Measurements from ENCODE around the gene EPGN.

EPGN gene

DNA sequence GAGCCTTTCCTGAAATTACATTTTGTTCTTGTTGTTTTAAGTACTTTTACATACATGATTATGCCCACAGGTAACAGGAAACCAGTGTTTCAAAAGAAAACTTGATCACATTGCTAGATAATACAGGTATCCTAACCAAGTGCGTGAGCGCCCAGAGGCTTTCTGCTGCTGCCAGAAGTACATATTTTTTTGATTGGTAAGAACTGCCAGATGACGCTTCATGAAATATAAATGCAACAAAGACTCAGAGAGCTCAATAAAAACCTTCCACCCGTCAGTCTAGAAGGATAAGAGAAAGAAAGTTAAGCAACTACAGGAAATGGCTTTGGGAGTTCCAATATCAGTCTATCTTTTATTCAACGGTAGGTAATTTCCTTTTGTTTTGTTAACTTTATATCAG, at the start of gene EPGN:
TSS of gene EPGN (plus strand) at position 256 of the 400 bp plus-strand sequence. CDS start at position 320, 64 bp downstream.
- DNase-seq (no peak), ATAC-seq (ENCODE audit: insufficient read depth, low read depth) (no peak)
- Histone ChIP-seq H3K4me1 (ENCODE audit: insufficient read depth, low read length) (no peaks in the 10 kb centered on the region), H3K79me2 (ENCODE audit: insufficient read depth, low read length) (no peaks in the 10 kb centered on the region), H4K20me1 (ENCODE audit: insufficient read depth, low read length) (no peaks in the 10 kb centered on the region), H3K9ac (ENCODE audit: low read depth, low read length) (no peak within 1 kb of the TSS), H3K27me3 (ENCODE audit: insufficient read depth, low read length, poor library complexity) (no peaks in the 10 kb centered on the region), H3K4me3 (ENCODE audit: low read depth in 1 of 2, low read length in 2 of 2) (no peak within 1 kb of the TSS), H3K9me3 (ENCODE audit: insufficient read depth, low read length, severe bottlenecking) (no peaks in the 10 kb centered on the region), H3K27ac (ENCODE audit: low read length) (no peak within 1 kb of the TSS), H3K36me3 (ENCODE audit: insufficient read depth, low read length) (no peaks in the 10 kb centered on the region), H2AFZ (ENCODE audit: low read depth, low read length) (no peak within 1 kb of the TSS), H3K4me2 (ENCODE audit: insufficient read depth, low read length) (no peak within 1 kb of the TSS)
- TF ChIP-seq, protein P1, sequence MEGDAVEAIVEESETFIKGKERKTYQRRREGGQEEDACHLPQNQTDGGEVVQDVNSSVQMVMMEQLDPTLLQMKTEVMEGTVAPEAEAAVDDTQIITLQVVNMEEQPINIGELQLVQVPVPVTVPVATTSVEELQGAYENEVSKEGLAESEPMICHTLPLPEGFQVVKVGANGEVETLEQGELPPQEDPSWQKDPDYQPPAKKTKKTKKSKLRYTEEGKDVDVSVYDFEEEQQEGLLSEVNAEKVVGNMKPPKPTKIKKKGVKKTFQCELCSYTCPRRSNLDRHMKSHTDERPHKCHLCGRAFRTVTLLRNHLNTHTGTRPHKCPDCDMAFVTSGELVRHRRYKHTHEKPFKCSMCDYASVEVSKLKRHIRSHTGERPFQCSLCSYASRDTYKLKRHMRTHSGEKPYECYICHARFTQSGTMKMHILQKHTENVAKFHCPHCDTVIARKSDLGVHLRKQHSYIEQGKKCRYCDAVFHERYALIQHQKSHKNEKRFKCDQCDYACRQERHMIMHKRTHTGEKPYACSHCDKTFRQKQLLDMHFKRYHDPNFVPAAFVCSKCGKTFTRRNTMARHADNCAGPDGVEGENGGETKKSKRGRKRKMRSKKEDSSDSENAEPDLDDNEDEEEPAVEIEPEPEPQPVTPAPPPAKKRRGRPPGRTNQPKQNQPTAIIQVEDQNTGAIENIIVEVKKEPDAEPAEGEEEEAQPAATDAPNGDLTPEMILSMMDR (IDR thresholded peaks at IDR 0.05; ENCODE audit: borderline replicate concordance, extremely low read depth, low read length, poor library complexity, severe bottlenecking): no peak
- no peak for TF ChIP-seq EZH2 (IDR thresholded peaks at IDR 0.05; ENCODE audit: borderline replicate concordance, low read depth, low read length, severe bottlenecking)

DNA sequence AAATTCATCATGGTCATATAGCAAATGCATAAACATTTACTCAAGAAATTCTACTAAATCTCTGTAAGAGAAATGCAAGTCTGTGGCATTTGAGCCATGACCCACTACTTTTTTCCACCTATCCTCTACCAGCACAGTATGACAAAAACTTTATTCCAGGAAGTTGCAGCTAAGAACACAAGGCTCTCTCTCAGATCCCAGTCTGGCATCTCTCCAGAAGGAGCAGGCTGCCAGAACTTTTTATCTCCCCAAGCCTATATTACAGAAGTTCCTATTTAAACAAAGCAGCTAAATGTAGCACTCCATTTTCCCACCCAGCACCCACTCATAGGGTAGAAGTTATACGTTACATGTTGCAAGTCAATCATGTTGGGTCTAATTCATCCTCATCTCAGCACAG, 49.3 kb upstream of the EPGN start:
- no peak overlapping the region for H3K4me3 ChIP-seq (ENCODE audit: low read depth in 1 of 2, low read length in 2 of 2)
- H2AFZ ChIP-seq (ENCODE audit: low read depth, low read length): no peak overlapping the region

GRCh38 chr4:74260036-74260435, 48.2 kb upstream of the EPGN start:
- Histone ChIP-seq H3K27ac (ENCODE audit: low read length) (no peak overlapping the region), H3K4me2 (ENCODE audit: insufficient read depth, low read length) (no peak overlapping the region), H2AFZ (ENCODE audit: low read depth, low read length) (no peak overlapping the region), H3K36me3 (ENCODE audit: insufficient read depth, low read length) (no peaks in the 10 kb centered on the region), H3K9ac (ENCODE audit: low read depth, low read length) (no peak overlapping the region), H3K27me3 (ENCODE audit: insufficient read depth, low read length, poor library complexity) (no peaks in the 10 kb centered on the region), H3K4me1 (ENCODE audit: insufficient read depth, low read length) (no peaks in the 10 kb centered on the region), H4K20me1 (ENCODE audit: insufficient read depth, low read length) (no peaks in the 10 kb centered on the region), H3K4me3 (ENCODE audit: low read depth in 1 of 2, low read length in 2 of 2) (no peak overlapping the region), H3K79me2 (ENCODE audit: insufficient read depth, low read length) (no peaks in the 10 kb centered on the region), H3K9me3 (ENCODE audit: insufficient read depth, low read length, severe bottlenecking) (no peaks in the 10 kb centered on the region)
- DNase-seq (no peak), ATAC-seq (ENCODE audit: insufficient read depth, low read depth) (no peak)
- TF ChIP-seq, protein P1 (IDR thresholded peaks at IDR 0.05; ENCODE audit: borderline replicate concordance, extremely low read depth, low read length, poor library complexity, severe bottlenecking): no peak
- no peak for TF ChIP-seq EZH2 (IDR thresholded peaks at IDR 0.05; ENCODE audit: borderline replicate concordance, low read depth, low read length, severe bottlenecking)

More for the DNA sequence above, 49.3 kb upstream of the EPGN start:
- Histone ChIP-seq H3K9ac (ENCODE audit: low read depth, low read length) (no peak overlapping the region), H3K79me2 (ENCODE audit: insufficient read depth, low read length) (no peaks in the 10 kb centered on the region), H3K9me3 (ENCODE audit: insufficient read depth, low read length, severe bottlenecking) (peaks cover under 1% of the 10 kb centered on the region), H4K20me1 (ENCODE audit: insufficient read depth, low read length) (no peaks in the 10 kb centered on the region), H3K4me1 (ENCODE audit: insufficient read depth, low read length) (no peaks in the 10 kb centered on the region), H3K27me3 (ENCODE audit: insufficient read depth, low read length, poor library complexity) (no peaks in the 10 kb centered on the region), H3K27ac (ENCODE audit: low read length) (no peak overlapping the region), H3K4me2 (ENCODE audit: insufficient read depth, low read length) (no peak overlapping the region), H3K36me3 (ENCODE audit: insufficient read depth, low read length) (no peaks in the 10 kb centered on the region)
- ATAC-seq (ENCODE audit: insufficient read depth, low read depth) (no peak), DNase-seq (no peak)
- TF ChIP-seq, protein P1 (IDR thresholded peaks at IDR 0.05; ENCODE audit: borderline replicate concordance, extremely low read depth, low read length, poor library complexity, severe bottlenecking): no peak
- TF ChIP-seq EZH2 (IDR thresholded peaks at IDR 0.05; ENCODE audit: borderline replicate concordance, low read depth, low read length, severe bottlenecking): no peak

- Histone ChIP-seq H3K4me1 (ENCODE audit: insufficient read depth, low read length) (no peaks in the 10 kb centered on the region), H3K36me3 (ENCODE audit: insufficient read depth, low read length) (no peaks in the 10 kb centered on the region), H3K4me2 (ENCODE audit: insufficient read depth, low read length) (no peak overlapping the region), H4K20me1 (ENCODE audit: insufficient read depth, low read length) (no peaks in the 10 kb centered on the region), H3K9me3 (ENCODE audit: insufficient read depth, low read length, severe bottlenecking) (no peaks in the 10 kb centered on the region), H3K27ac (ENCODE audit: low read length) (no peak overlapping the region), H3K27me3 (ENCODE audit: insufficient read depth, low read length, poor library complexity) (no peaks in the 10 kb centered on the region), H3K4me3 (ENCODE audit: low read depth in 1 of 2, low read length in 2 of 2) (no peak overlapping the region), H2AFZ (ENCODE audit: low read depth, low read length) (no peak overlapping the region), H3K79me2 (ENCODE audit: insufficient read depth, low read length) (no peaks in the 10 kb centered on the region), H3K9ac (ENCODE audit: low read depth, low read length) (no peak overlapping the region)
- no peak for TF ChIP-seq EZH2 (IDR thresholded peaks at IDR 0.05; ENCODE audit: borderline replicate concordance, low read depth, low read length, severe bottlenecking)
- TF ChIP-seq, protein P1 (IDR thresholded peaks at IDR 0.05; ENCODE audit: borderline replicate concordance, extremely low read depth, low read length, poor library complexity, severe bottlenecking): no peak
- no peak for DNase-seq
- ATAC-seq (ENCODE audit: insufficient read depth, low read depth): no peak
Observed at GRCh38 chr4:74262522-74262921, 45.7 kb upstream of the EPGN start.

All from DND-41 (cell line).